Calu3 (cell line): Measurements from ENCODE around the gene NDRG3. TPM values are rescaled to one million over a fixed set of nuclear protein-coding genes. Genes with fewer than 3 reads are reported as not detected.

Experiments used
- BruUV-seq: library from RNA; stranded (reverse); fragments of 400-500 nt; replicated peaks from 2 replicates; lab custom pipeline; 2021; lab: Mats Ljungman, UMichigan
- CTCF ChIA-PET: fragments of 300-600 bp; sonication (Branson Sonifier 250); formaldehyde crosslinking; loops from one replicate; lab custom pipeline; 2022; ENCODE audit warnings: antibody characterized with exemption; lab: Charles Lee
- DNase-seq: peaks from one replicate; pipeline ENCODE4 v3.0.0; 2022
- H3K27ac Mint-ChIP-seq: one replicate; pipeline ENCODE4 v1.8.0; 2022; ENCODE audit warnings: mixed read lengths; ENCODE audit not compliant: unreplicated experiment
- H3K27me3 Mint-ChIP-seq: one replicate; pipeline ENCODE4 v1.8.0; 2022; ENCODE audit warnings: mixed read lengths; ENCODE audit not compliant: unreplicated experiment
- H3K36me3 Mint-ChIP-seq: one replicate; pipeline ENCODE4 v1.8.0; 2022; ENCODE audit warnings: mild to moderate bottlenecking, moderate library complexity, mixed read lengths; ENCODE audit not compliant: insufficient read depth, unreplicated experiment
- H3K4me1 Mint-ChIP-seq: one replicate; pipeline ENCODE4 v1.8.0; 2022; ENCODE audit warnings: mild to moderate bottlenecking, low read depth, mixed read lengths; ENCODE audit not compliant: unreplicated experiment
- H3K4me3 Mint-ChIP-seq: one replicate; pipeline ENCODE4 v1.8.0; 2022; ENCODE audit warnings: mild to moderate bottlenecking, low read depth, moderate library complexity, mixed read lengths; ENCODE audit not compliant: unreplicated experiment
- H3K9me3 Mint-ChIP-seq: one replicate; pipeline ENCODE4 v1.8.0; 2022; ENCODE audit warnings: low read depth, mixed read lengths; ENCODE audit not compliant: unreplicated experiment
- intact Hi-C: fragments of 100-400 bp; cut with micrococcal nuclease; formaldehyde crosslinking; loops from one replicate; pipeline ENCODE4 v1.10.0; 2022; ENCODE audit not compliant: unreplicated experiment
- total RNA-seq: library from RNA; stranded (reverse); gene quantifications from 2 replicates; pipeline ENCODE4 v1.2.3, GENCODE V29; 2022
- TF ChIP-seq, protein P1 (sequence below): fragments of 200-600 bp; IDR thresholded peaks from one replicate; pipeline ENCODE4 v1.8.0; 2022; ENCODE audit warnings: antibody characterized with exemption; ENCODE audit not compliant: unreplicated experiment

Gene NDRG3
- total RNA-seq, 1 experiment from 2014 or later, result 18.0 TPM

DNA sequence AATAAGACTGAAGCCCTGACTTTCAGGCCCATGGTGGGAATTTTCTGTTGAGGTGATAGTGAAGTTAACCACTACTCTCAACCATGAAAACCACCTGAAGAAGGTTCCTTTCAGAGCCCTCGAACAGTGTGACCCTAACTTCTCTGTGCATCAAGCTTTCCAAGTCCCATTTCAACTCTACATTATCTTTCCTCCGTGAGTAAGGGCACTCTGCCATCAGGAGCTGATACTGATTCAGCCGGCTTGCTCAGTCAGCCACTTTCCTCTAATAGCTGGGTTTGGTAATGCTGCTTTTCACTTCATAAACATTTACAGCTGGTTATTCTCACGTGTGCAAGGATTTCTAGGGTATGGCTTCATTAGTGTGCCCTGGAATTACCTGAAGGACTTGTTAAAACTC lies 89.2 kb downstream of the NDRG3 start:
- no TSS peak for BruUV-seq
- intact Hi-C loops, result no loop called here
- CTCF ChIA-PET, result interaction anchor here (0.7 kb wide), 1 partner anchor 53 kb away, joined by 7 read pairs; no protein-coding TSS in a partner anchor

DNA sequence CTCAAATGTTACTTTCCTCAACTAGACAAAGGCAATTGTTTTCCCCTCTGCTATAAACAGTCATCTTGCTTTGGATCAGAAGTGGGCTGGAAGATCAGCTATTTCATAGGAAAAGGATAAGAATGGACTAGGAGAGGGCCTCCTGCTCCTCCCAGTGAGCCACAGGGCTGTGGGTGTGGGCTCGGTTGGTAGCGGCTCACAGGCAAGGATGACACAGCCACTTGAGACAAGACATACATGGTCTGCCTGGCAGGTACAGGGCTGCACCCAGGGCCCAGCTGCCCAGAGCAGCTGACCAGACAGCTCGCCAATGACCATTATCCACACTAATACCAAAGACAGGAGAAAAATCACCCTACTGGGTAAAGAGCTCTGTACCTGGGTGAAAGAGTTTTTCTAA lies 90.9 kb downstream of the NDRG3 start:
- no TSS peak for BruUV-seq
- Mint-ChIP-seq H3K4me1 (no peaks in the 10 kb centered on the region), H3K27me3 (no peaks in the 10 kb centered on the region), H3K4me3 (no peak overlapping the region), H3K36me3 (no peaks in the 10 kb centered on the region), H3K9me3 (no peaks in the 10 kb centered on the region), H3K27ac (no peak overlapping the region)
- intact Hi-C loops, result no loop called here
- DNase-seq, result no peak
- CTCF ChIA-PET, result interaction anchor here (1.1 kb wide), 2 partner anchors 12 to 57 kb away, joined by 3 to 4 read pairs; no protein-coding TSS in a partner anchor
- TF ChIP-seq, protein P1, sequence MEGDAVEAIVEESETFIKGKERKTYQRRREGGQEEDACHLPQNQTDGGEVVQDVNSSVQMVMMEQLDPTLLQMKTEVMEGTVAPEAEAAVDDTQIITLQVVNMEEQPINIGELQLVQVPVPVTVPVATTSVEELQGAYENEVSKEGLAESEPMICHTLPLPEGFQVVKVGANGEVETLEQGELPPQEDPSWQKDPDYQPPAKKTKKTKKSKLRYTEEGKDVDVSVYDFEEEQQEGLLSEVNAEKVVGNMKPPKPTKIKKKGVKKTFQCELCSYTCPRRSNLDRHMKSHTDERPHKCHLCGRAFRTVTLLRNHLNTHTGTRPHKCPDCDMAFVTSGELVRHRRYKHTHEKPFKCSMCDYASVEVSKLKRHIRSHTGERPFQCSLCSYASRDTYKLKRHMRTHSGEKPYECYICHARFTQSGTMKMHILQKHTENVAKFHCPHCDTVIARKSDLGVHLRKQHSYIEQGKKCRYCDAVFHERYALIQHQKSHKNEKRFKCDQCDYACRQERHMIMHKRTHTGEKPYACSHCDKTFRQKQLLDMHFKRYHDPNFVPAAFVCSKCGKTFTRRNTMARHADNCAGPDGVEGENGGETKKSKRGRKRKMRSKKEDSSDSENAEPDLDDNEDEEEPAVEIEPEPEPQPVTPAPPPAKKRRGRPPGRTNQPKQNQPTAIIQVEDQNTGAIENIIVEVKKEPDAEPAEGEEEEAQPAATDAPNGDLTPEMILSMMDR, result no peak

More for the DNA sequence above, 89.2 kb downstream of the NDRG3 start:
- Mint-ChIP-seq H3K27ac (no peak overlapping the region), H3K4me3 (no peak overlapping the region), H3K9me3 (no peaks in the 10 kb centered on the region), H3K27me3 (no peaks in the 10 kb centered on the region), H3K4me1 (no peaks in the 10 kb centered on the region), H3K36me3 (no peaks in the 10 kb centered on the region)
- DNase-seq, result no peak
- TF ChIP-seq, protein P1, result no peak

DNA sequence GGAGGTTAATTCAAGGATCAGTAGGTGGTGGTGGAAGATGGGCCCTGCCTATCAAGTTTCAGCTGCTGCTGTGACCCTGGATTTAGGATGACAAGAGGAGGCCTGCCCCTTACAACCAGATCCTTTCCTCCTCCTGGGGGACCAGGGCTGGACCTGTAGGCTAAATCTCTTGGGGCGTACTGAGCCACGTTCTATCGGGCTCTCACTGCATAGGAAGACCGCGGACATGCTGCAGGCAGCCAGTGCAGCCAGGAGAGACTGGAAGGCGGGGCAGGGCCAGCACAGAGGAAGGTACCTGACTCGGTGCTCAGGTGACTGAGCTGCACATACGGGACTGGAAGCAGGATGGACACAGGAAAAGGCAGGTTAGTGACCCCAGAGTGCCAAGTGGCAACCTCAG lies 91.4 kb downstream of the NDRG3 start:
- no peaks in the 10 kb centered on the region for H3K36me3 Mint-ChIP-seq
- BruUV-seq, result no TSS peak
- intact Hi-C loops, result no loop called here
- H3K27me3 Mint-ChIP-seq, result no peaks in the 10 kb centered on the region
- H3K9me3 Mint-ChIP-seq, result no peaks in the 10 kb centered on the region
- DNase-seq, result no peak
- CTCF ChIA-PET, result interaction anchor here (1.1 kb wide), 2 partner anchors 11 to 58 kb away, joined by 3 to 4 read pairs; no protein-coding TSS in a partner anchor
- no peaks in the 10 kb centered on the region for H3K4me1 Mint-ChIP-seq
- TF ChIP-seq, protein P1, result no peak
- no peak overlapping the region for H3K4me3 Mint-ChIP-seq
- H3K27ac Mint-ChIP-seq, result no peak overlapping the region

DNA sequence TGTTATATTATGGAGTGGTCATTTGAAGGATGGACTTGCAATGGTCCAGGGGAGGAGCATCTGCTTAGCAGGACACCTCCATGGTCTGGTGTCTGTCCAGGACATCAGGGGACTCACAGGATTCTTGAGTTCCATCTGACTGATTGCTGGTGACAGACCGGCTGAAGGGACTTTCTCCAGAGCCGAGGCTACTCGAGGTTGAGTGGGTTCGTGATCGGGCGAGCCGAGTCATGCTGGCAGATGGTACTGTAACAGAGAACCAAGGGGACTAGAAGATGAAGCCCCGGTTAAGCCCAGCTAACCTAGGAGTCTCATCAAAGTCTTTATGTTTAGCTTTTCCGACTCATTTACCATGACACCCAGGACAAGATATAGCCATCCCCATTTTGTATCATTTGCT lies 92.4 kb downstream of the NDRG3 start:
- TF ChIP-seq, protein P1, result no peak
- Mint-ChIP-seq H3K9me3 (no peaks in the 10 kb centered on the region), H3K27me3 (no peaks in the 10 kb centered on the region), H3K36me3 (no peaks in the 10 kb centered on the region), H3K4me1 (no peaks in the 10 kb centered on the region), H3K4me3 (no peak overlapping the region), H3K27ac (no peak overlapping the region)
- no peak for DNase-seq
- BruUV-seq, result no TSS peak
- CTCF ChIA-PET, result interaction anchor here (0.5 kb wide), 1 partner anchor 9 kb away, joined by 17 read pairs; no protein-coding TSS in a partner anchor
- intact Hi-C loops, result no loop called here
